ENCODE measurements around the gene ITLN1.

- TF ChIP-seq, protein P1, sequence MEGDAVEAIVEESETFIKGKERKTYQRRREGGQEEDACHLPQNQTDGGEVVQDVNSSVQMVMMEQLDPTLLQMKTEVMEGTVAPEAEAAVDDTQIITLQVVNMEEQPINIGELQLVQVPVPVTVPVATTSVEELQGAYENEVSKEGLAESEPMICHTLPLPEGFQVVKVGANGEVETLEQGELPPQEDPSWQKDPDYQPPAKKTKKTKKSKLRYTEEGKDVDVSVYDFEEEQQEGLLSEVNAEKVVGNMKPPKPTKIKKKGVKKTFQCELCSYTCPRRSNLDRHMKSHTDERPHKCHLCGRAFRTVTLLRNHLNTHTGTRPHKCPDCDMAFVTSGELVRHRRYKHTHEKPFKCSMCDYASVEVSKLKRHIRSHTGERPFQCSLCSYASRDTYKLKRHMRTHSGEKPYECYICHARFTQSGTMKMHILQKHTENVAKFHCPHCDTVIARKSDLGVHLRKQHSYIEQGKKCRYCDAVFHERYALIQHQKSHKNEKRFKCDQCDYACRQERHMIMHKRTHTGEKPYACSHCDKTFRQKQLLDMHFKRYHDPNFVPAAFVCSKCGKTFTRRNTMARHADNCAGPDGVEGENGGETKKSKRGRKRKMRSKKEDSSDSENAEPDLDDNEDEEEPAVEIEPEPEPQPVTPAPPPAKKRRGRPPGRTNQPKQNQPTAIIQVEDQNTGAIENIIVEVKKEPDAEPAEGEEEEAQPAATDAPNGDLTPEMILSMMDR (optimal IDR thresholded peaks at IDR 0.05 in 1 of 3, IDR thresholded peaks at IDR 0.05 in 1 of 3, conservative IDR thresholded peaks at IDR 0.05 in 1 of 3; ENCODE audit: extremely low read depth in 1 of 3, insufficient read depth in 2 of 3, low read length in 3 of 3): no peak
- no peak for TF ChIP-seq EZH2 (IDR thresholded peaks at IDR 0.05; ENCODE audit: low read length)
Observed at GRCh38 chr1:160887071-160887470, 2.1 kb upstream of the ITLN1 start.

Measured in keratinocyte (primary cell).